Smooth muscle cell (in vitro differentiated cells): Measurements from ENCODE around the gene CDK2. TPM values are rescaled to one million over a fixed set of nuclear protein-coding genes. Genes with fewer than 3 reads are reported as not detected.

Experiments
- DNase-seq: peaks from one replicate; lab custom pipeline; 2025; ENCODE audit not compliant: unreplicated experiment; lab: John Stamatoyannopoulos, UW
- H2AFZ ChIP-seq: fragments of 200-600 bp; sonication (generic); 2 replicates; pipeline ENCODE4 v1.6.0; 2016; ENCODE audit warnings: antibody characterized with exemption, low read depth, mild to moderate bottlenecking
- H3F3A ChIP-seq: fragments of 200-600 bp; sonication (generic); 2 replicates; pipeline ENCODE4 v1.6.0; 2017; ENCODE audit warnings: antibody characterized with exemption, low read depth
- H3K27ac ChIP-seq: fragments of 200-600 bp; sonication (generic); 2 replicates; pipeline ENCODE4 v1.5.1; 2016; ENCODE audit warnings: low read depth, mild to moderate bottlenecking
- H3K27me3 ChIP-seq: fragments of 200-600 bp; sonication (generic); 2 replicates; pipeline ENCODE4 v1.6.1; 2016; ENCODE audit warnings: low read depth, mild to moderate bottlenecking
- H3K36me3 ChIP-seq: fragments of 200-600 bp; sonication (generic); 2 replicates; pipeline ENCODE4 v1.5.1; 2016; ENCODE audit warnings: low read depth
- H3K4me1 ChIP-seq: fragments of 200-600 bp; sonication (generic); 2 replicates; pipeline ENCODE4 v1.5.1; 2016; ENCODE audit warnings: low read depth
- H3K4me2 ChIP-seq: fragments of 200-600 bp; sonication (generic); 2 replicates; pipeline ENCODE4 v1.6.0; 2016; ENCODE audit warnings: mild to moderate bottlenecking
- H3K4me3 ChIP-seq: fragments of 200-600 bp; sonication (generic); 2 replicates; pipeline ENCODE4 v1.5.1; 2016; ENCODE audit warnings: mild to moderate bottlenecking
- H3K79me2 ChIP-seq: fragments of 200-600 bp; sonication (generic); 2 replicates; pipeline ENCODE4 v1.6.0; 2016; ENCODE audit warnings: low read depth, mild to moderate bottlenecking
- H3K9ac ChIP-seq: fragments of 200-600 bp; sonication (generic); 2 replicates; pipeline ENCODE4 v1.6.0; 2016; ENCODE audit warnings: low read depth
- H3K9me3 ChIP-seq: fragments of 200-600 bp; sonication (generic); replicated peaks from 2 replicates; pipeline ENCODE4 v1.5.1; 2016; ENCODE audit warnings: low read depth
- H4K20me1 ChIP-seq: fragments of 200-600 bp; sonication (generic); 2 replicates; pipeline ENCODE4 v1.6.0; 2016; ENCODE audit warnings: low read depth
- CTCF ChIP-seq: fragments of 200-600 bp; sonication (generic); IDR thresholded peaks from 2 replicates; pipeline ENCODE4 v1.5.1; 2017; ENCODE audit warnings: borderline replicate concordance, mild to moderate bottlenecking, antibody characterized with exemption; ENCODE audit not compliant: insufficient read depth, poor library complexity, severe bottlenecking
- WGBS: methylation state at CpG from one replicate; pipeline ENCODE4 v1.1.7; 2016; ENCODE audit warnings: low lambda C conversion rate; 5-methylcytosine and 5-hydroxymethylcytosine counted together
- polyA plus RNA-seq: library from polyadenylated mRNA; unstranded; fragments of >200 nt; fragmentation: Nextera tagmentation; extraction: Ambion mirVana; gene quantifications from 2 replicates; pipeline ENCODE4 v1.2.1, GENCODE V29; 2016
- total RNA-seq: library from RNA; depleted of rRNA; stranded (reverse); fragments of >200 nt; gene quantifications from 2 replicates; pipeline ENCODE4 v1.2.3, GENCODE V29; 2014

Gene CDK2
- total and polyA plus RNA-seq, 2 experiments from 2014 or later, result 33.3 to 36.5 TPM

GRCh38 chr12:55933169-55933798 is 33.3 kb upstream of the CDK2 start:
- no peaks in the 10 kb centered on the region for H4K20me1 ChIP-seq
- no peak for TF ChIP-seq CTCF
- peak overlapping the region; percentile 82 for H3K9ac ChIP-seq
- H3K4me1 ChIP-seq, result peaks cover 13% of the 10 kb centered on the region
- H3K27me3 ChIP-seq, result no peaks in the 10 kb centered on the region
- WGBS, result 64% methylated on average over 5 of the region's 7 CpGs
- H2AFZ ChIP-seq, result peak overlapping the region; percentile 92
- peak overlapping the region; percentile 95 for H3K4me2 ChIP-seq
- peaks cover 18% of the 10 kb centered on the region for H3K79me2 ChIP-seq
- peak overlapping the region; percentile 75 for H3K27ac ChIP-seq
- no peak for DNase-seq
- H3K36me3 ChIP-seq, result no peaks in the 10 kb centered on the region
- peak overlapping the region; percentile 83 for H3K4me3 ChIP-seq
- H3K9me3 ChIP-seq, result no peaks in the 10 kb centered on the region
- H3F3A ChIP-seq, result peaks cover 24% of the 10 kb centered on the region

GRCh38 chr12:55933799-55934742 is 32.6 kb upstream of the CDK2 start:
- Histone ChIP-seq H3K4me2 (peak overlapping the region; percentile 95), H3K27me3 (no peaks in the 10 kb centered on the region), H3K27ac (no peak overlapping the region), H2AFZ (no peak overlapping the region), H3K9me3 (no peaks in the 10 kb centered on the region), H3K4me3 (no peak overlapping the region), H3K79me2 (peaks cover 12% of the 10 kb centered on the region), H3K4me1 (peaks cover 13% of the 10 kb centered on the region), H3K9ac (no peak overlapping the region), H3K36me3 (no peaks in the 10 kb centered on the region), H4K20me1 (no peaks in the 10 kb centered on the region), H3F3A (peaks cover 24% of the 10 kb centered on the region)
- TF ChIP-seq CTCF, result no peak
- no peak for DNase-seq
- WGBS, result 100% methylated on average over 1 of the region's 1 CpG

- TF ChIP-seq CTCF, result no peak
- Histone ChIP-seq H3K9me3 (no peaks in the 10 kb centered on the region), H3K9ac (no peak overlapping the region), H2AFZ (no peak overlapping the region), H3K4me1 (peaks cover 13% of the 10 kb centered on the region), H3K36me3 (no peaks in the 10 kb centered on the region), H3K4me3 (no peak overlapping the region), H3K79me2 (peaks cover 10% of the 10 kb centered on the region), H3F3A (peaks cover 17% of the 10 kb centered on the region), H4K20me1 (no peaks in the 10 kb centered on the region), H3K27ac (no peak overlapping the region), H3K27me3 (no peaks in the 10 kb centered on the region), H3K4me2 (no peak overlapping the region)
- WGBS, result 100% methylated on average over 1 of the region's 1 CpG
- no peak for DNase-seq
Measured at GRCh38 chr12:55934773-55935172, 31.9 kb upstream of the CDK2 start.
